KBM-7 (cell line): ENCODE data around the gene ZFPL1.
A peak's percentile ranks its signal among the peaks of the same experiment; 100 is the strongest.

Source experiments
- DNase-seq: peaks from one replicate; pipeline ENCODE4 v3.0.0-alpha.2; 2015
- in situ Hi-C: fragments of 300-500 bp; cut with MboI; formaldehyde crosslinking; loops from 2 replicates; pipeline ENCODE4 v1.14.3; 2020; ENCODE audit warnings: low sequenced_read_pairs, low pct_unique_long_range_greater_than_20kb, mixed read lengths

ZFPL1 gene

DNA sequence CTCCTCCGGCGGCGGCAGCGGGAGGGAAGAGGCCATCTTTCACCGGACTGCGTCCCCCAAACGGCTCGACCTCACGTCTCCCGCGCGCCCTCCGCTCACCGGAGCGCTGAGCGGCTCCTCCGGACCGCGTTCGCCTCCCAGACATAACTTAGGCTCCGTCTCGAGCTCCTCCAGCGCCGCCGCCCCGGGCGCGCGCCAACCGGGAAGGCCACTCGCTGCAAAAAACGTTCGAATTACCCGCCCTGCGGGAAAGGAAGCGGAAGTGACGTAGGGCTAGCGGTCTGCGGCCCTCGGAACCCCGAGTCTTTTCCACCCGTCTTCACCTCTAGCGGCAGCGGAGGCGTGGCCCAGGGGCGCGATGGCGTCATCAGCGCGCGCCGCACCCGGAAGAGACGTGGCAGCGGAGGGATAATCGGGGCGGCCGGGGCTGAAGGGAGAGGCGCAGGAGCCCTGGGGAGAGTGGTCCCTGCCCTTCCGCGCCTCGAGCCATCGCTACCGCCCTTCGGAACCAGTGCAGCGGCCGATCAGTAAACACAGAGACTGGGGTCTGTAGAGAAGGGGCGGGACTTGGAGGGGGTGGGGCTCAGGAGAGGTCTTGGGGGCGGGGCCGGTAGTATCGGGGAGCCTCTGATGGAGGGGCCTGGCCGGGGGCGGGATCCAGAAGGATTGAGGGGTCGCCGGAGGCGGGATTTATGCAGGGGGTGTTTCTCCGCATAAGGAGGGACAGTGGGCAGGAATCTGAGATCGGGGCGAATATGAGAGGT, at the start of gene ZFPL1, which contains the start of gene CDCA5:
ZFPL1 (plus strand) TSS at position 389 of the 764 bp plus-strand sequence. CDS start 477 bp downstream, outside the sequence.
CDCA5 (minus strand) TSS at position 207 of the 764 bp plus-strand sequence; CDS start at position 145, 62 bp downstream.
- peak; percentile 97 for DNase-seq
- in situ Hi-C loops: no loop called here

DNA sequence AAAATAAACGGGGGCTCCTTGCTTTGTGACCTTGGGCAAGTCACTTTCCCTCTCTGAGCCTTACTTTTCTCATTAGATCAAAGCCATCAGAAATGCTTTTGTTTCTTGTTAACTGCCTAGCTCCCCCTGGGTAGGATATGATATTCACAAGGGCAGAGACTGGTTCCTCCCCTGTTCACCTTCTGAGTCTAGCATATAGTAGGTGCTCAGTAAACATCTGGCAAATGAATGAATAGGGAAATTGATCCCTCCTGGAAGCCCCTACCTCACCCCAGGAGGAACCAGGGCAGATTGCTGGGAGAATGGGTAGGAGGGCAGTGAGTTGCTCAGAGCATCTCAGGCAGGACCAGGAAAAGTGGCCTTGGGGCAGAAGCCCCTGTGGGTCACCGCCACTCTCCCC, 49.6 kb upstream of the ZFPL1 start:
- DNase-seq: no peak
- in situ Hi-C loops: no loop called here

DNA sequence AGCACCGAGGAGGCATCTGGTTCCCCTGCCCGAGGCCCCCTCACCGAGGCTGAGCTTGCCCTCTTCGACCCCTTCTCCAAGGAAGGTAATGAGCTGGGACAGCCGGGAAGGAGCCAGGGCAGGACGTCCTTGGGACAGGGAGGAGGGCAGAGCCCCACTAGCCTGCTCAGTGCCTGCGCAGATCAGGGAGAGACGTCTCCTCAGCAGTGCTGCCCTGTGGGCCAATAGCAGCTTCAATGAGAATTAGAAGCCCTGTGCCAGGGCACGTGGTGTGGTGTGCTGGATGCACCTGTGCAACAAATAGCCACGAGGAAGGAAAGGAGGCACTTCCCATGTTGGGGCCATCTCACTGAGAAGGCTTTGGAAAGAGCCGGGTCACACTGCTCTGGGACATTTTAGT, 48.4 kb upstream of the ZFPL1 start:
- in situ Hi-C loops: no loop called here

DNA sequence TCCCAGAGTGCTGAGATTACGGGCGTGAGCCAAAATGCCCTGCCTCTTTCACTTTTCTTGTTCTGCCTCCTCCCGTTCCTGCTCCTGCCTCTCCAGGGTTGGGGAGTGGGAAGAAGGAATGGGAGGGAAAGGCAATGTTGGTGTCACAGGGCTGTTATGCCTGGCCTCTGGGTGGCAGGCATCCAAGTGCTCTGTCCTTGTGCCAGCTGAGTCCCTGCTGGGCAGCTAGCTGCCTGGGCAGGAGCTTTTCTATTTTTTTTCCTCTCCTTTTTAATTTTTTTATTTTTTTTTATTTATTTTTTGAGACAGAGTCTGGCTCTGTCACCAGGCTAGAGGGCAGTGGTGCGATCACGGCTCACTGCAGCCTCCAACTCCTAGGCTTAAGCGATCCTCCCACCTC, 47.1 kb upstream of the ZFPL1 start:
- no peak for DNase-seq
- in situ Hi-C loops: no loop called here

More for the DNA sequence above, 48.4 kb upstream of the ZFPL1 start:
- DNase-seq: no peak

DNA sequence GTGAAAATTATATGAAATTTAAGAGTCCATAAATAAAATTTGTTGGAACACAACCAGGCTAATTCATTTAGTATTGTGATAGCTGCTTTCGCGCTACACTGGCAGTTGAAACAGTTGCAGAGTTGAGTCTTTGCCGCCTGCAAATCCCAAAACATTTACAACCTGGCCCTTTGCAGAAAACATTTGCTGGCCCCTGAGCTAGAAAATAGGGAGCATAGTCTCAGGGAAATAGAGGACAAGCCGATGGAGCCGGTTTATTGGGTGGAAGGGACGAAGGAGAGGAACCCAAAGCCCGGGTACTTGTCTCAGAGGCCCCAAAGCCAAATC, 43.5 kb upstream of the ZFPL1 start:
- in situ Hi-C loops: no loop called here
- no peak for DNase-seq

DNA sequence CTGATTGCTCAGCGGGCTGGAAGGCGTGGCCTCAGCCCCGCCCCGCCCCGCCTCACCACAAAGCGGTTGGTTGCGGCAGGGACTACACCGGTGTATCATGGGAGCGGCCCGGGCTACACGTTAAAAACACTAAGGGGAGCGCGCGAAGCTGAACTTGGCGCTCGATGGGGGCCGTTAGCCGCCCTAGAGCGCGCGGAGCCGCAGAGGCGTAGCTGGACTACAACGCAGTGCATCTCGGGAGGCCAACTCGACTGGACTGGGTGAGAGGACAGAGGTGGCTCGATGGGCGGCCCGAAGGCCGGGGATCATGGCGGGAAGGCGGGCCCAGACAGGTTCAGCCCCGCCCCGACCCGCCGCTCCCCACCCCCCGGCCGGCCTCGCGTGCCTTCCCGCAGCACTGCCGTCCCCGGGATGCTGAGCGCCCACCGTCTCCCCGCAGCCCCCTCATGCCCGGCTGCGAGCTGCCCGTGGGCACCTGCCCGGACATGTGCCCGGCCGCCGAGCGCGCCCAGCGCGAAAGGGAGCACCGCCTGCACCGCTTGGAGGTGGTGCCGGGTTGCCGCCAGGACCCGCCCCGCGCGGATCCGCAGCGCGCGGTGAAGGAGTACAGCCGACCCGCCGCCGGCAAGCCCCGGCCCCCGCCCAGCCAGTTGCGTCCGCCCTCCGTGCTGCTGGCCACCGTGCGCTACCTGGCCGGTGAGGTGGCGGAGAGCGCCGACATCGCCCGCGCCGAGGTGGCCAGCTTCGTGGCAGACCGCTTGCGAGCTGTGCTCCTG, 43.0 kb upstream of the ZFPL1 start, which contains the start of gene SAC3D1:
SAC3D1 (plus strand) TSS at position 364 of the 776 bp plus-strand sequence; CDS start at position 447, 83 bp downstream.
- peak; percentile 97 for DNase-seq
- in situ Hi-C loops: no loop called here

DNA sequence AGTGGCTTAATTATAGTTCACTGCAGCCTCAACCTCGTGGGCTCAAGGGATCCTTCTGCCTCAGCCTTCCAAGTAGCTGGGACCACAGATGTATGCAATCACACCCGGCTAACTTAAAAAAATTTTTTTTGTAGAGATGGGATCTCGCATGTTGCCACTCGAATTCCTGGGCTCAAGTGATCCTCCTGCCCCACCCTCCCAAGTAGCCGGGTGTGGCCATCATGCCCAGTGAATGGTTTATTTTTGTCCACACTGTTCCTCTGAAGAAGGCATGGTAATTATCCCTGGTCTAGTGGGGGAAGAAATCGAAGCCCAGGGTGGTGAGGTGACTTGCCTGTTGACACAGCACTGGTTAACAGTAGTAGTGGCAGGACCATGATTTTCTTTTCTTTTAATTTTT, 41.1 kb upstream of the ZFPL1 start:
- DNase-seq: no peak
- in situ Hi-C loops: no loop called here

DNA sequence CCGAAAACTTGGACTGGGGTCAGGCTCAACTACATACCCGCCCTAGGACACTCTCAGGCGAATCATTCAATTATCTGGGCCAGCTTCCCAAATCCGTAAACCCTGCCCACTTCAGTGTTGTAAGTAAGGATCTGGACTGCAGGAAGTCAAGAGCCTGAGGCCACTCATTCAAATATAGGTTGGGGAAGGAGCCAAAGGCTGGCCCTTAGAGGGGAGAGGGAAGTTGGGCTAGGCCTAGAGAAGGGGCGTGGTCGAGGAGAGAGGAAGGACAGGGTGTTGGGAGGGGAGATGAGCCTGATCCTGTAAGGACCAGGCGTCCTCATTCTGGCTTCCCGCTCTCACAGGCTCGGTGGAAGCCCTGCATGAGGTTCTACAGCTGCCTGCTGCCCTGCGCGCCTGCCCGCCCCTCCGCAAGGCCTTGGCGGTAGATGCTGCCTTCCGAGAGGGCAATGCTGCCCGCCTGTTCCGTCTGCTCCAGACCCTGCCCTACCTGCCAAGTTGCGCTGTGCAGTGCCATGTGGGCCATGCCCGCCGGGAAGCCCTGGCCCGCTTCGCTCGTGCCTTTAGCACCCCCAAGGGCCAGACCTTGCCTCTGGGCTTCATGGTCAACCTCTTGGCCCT, 40.0 kb upstream of the ZFPL1 start:
- DNase-seq: peak; percentile 68
- in situ Hi-C loops: no loop called here

DNA sequence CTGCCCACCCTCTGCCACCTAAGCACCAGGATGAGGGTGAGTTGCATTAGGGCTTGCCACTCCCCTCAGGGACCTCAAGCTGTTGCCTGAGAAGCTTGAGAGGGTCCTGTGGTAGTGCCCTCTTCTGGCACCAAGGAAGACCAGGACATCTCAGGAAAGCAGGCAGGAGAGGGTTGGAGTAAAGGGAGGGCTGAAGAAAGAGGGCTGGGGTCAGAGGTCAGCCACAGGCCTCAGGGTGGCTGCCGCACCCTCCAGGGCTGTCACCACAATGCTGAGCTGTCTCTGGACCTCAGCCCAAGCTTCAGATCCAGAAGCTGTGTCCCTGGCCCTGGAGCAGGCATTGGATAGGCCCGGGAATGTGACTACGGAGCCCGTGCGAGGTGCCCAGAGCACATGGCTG, 39.0 kb upstream of the ZFPL1 start:
- in situ Hi-C loops: no loop called here
- no peak for DNase-seq

DNA sequence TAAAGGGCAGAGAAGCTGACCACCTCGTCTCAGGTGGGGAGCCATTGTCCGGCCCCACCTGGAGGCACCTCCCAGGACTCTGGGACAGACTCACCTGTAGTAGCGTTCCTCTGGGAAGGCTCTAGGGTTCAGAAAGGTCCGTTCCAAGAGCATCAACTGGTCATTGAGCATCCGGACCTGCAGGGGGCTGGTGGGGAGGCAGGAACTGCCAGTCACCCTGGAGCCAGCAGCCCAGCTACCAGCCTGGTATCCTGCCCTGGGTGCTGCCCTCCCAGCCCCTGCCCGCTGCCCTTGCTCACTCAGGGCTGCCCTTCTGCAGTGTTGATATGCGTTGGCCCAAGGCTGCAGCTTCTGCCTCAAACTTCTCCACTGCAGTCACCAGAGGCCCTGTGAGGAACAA, 38.3 kb upstream of the ZFPL1 start:
- DNase-seq: no peak
- in situ Hi-C loops: no loop called here

DNA sequence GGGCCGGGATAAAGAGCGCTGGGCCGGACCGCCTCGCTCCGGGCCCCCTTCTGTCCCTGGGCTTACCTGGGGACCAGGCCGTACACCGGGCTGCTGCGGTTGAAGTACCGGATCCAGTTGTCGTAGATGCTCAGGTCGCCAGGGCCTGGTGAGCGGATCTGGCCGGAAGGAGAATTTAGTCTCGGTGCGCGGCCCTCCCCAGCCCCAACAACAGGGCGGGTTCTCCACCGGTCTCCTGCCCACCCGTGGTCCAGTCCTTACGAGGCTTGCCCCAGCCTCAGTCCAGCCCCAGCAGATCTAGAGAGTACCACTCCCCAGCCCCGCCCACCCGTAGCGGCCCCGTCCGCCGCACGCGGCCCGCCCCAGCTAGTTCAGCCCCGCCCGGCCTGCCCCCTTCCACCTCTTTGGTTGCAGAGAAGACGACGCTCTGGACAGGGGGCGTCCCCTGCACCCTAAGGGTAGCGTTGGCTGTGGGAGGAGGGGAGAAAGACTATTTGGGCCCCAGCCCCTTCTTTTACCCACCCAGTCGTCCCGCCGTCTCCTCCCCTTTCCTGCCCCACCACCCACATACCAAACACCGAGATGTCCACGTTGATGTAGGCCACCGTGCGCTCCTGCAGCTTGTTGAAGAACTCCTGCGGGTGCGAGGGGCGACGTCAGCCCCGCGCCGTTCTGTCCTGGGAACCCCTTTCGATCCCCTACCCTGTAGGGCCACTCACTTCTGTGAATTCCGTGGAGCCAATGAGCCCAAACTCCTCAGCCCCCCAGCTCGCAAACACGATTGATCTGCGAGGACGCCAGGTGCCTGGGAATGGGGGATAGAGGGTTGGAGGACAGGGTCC, 36.2 kb upstream of the ZFPL1 start:
- in situ Hi-C loops: no loop called here
- no peak for DNase-seq

DNA sequence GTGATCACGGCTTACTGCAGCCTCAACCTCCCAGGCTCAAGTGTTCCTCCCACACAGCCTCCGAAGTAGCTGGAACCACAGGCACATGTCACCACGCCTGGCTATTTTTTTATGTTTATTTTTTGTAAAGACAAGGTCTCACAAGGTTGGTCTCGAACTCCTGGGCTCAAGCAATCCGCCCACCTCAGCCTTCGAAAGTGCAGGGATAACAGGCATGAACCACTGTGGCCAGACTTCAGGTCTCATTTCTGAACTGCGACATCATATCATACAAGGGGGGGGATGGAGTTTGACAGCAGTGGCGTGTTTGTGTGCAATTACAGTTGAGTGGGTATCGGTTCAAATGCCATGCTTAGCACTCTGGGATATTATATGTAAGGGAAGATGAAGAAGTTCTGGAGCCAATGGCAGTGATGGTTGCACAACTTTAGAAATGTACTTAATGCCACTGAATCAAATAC, 32.6 kb upstream of the ZFPL1 start:
- no peak for DNase-seq
- in situ Hi-C loops: no loop called here

DNA sequence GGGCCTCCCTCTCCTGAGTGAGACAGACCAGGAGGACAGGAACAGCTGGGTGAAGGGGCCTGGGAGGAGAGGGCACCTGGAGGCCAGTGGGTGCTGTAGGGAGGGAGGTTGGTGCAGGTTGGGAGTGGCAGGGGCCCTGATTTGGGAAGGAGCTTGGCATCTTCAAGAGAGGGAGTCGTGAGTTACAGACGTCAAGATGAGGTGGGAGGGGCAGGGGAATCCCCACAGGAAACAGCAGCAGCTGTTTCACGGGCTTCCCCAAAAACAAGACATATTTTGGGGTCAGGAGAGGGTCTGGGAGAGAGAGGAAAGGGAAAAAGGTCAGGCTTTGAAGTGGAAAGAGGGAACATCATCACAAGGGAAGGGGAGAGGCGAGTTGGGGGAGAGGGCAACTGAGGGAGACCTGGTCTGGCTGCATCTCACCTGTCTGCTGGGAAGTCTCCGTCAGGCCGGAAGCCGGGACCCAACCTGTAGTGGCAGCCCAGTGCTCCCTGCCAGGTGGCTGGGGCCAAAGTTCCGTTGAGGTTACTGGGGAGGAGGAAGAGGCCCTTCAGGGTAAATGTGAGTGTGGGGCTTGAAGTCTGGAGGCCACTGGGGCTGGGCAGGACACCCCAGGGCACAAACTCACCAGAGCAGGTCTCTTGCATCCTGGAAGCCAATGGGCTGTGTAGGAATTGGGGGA, 30.1 kb upstream of the ZFPL1 start:
- DNase-seq: no peak
- in situ Hi-C loops: no loop called here

DNA sequence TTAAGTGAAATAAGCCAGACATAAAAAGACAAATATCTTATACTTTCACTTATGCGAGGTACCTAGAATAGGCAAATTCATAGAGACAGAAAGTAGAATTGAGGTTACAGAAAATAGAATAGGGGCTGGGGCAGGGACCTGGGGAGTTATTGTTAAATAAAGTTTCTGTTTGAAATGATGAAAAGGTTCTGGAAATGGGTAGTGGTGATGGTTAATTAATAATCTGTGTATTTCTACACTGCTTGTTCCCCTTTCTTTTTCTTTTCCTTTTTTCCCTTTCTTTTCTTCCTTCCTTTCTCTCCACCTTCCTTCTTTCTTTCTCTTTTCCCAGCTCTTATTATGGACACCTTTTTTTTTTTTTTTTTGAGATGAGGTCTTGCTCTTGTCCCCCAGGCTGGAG, 28.5 kb upstream of the ZFPL1 start:
- no peak for DNase-seq
- in situ Hi-C loops: no loop called here

DNA sequence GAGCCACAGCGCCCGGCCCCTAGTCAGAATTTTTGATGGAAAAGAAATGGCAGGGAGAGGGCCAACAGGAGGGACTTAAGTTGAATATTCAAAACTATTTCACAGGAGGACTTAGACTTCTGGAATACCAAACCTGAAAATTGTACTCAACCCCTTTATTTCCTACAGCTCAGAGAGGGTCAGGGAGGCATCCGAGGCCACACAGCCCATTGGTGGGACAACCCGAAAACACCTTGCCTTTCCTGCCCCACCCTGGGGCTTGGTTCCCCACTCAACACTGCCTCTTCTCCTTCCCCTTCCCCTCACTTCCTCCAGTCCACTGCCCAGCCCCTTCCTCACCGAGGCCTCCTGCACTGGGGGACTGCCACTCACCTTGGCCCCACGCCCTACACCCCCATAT, 27.0 kb upstream of the ZFPL1 start:
- in situ Hi-C loops: no loop called here
- DNase-seq: no peak

DNA sequence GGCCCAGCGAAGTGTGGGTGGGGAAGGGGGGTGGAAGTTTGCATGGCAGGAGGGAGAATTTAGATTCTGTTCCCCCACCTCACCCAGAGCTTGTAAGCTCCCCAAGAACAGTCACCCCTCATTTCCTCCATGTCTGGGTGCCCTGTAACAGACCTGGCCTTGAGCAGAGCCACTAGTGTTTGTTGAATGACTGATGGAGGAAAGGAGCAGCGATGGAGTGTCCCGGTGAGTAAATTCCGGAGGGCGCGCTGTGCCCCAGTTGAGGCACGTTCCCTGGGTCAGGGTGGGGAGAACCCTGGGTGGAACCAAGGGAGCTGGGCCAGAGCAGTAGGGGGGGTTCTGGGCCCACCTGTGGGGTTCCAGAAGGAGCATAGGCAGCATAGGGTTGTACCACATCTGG, 26.5 kb upstream of the ZFPL1 start:
- in situ Hi-C loops: no loop called here
- DNase-seq: no peak

DNA sequence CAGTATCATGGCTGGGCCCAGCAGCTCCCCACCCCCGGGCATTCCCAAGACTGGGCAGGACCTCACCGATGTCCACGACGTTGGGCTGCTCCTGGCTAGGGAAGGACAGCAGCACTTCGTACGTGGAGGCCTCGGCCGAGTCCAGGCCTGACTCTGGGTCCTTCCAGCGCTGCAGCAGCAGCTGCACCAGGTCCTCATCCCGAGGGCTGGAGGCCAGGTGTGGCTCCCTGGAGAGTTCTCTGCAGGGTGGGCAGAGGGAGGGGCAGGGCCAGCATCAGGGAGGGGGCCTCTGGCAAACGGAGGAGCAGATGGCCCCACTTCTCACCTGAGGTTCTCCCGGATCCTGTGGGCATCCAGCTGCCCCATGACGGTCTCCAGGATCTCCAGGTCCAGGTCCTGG, 26.0 kb upstream of the ZFPL1 start:
- in situ Hi-C loops: no loop called here
- DNase-seq: no peak

DNA sequence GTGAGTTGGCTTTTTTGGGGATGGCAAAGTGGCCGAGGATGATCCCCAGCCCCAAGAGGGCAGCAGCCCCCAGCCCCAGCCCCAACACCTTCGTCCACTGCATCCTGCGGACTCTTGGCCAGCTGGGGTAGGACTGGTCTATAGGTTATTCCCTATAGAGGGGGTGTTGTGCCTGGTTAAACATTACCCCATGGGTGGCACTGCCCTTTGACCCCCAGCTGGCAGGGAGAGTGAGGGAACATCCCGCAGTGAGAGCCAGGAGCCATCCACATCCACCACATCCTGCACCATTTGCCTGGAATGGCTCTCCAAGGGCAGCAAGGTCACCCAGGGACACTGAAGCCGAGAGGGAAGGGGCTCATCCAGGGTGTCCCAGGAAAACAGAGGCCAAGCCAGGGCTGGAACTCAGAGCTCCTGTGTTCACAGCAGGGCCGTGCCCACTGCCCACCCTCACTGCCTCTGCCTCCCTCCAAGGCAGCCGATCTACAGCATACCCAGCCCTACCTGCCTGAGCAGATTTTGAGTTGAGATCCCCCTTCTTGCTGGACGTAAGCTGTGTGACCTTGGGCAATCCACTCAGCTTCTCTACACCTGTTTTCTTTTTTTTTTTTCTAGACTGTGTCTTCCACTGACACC, 25.5 kb upstream of the ZFPL1 start, which contains the start of gene NAALADL1:
NAALADL1 (minus strand) TSS at position 135 of the 636 bp plus-strand sequence; CDS start at position 103, 32 bp downstream.
- in situ Hi-C loops: no loop called here
- no peak for DNase-seq
